DND-41 (cell line): ENCODE results near the gene MRFAP1.

Experiments used
- CTCF ChIP-seq: IDR thresholded peaks from 2 replicates; pipeline ENCODE4 v1.5.1; 2012; ENCODE audit warnings: borderline replicate concordance, low read length, moderate library complexity, mild to moderate bottlenecking; ENCODE audit not compliant: poor library complexity, severe bottlenecking; ENCODE audit errors: extremely low read depth
- EZH2 ChIP-seq: IDR thresholded peaks from 3 replicates; pipeline ENCODE4 v1.6.1; 2012; ENCODE audit warnings: borderline replicate concordance, low read depth, mild to moderate bottlenecking, moderate library complexity, low read length, inconsistent platforms; ENCODE audit not compliant: severe bottlenecking

DNA sequence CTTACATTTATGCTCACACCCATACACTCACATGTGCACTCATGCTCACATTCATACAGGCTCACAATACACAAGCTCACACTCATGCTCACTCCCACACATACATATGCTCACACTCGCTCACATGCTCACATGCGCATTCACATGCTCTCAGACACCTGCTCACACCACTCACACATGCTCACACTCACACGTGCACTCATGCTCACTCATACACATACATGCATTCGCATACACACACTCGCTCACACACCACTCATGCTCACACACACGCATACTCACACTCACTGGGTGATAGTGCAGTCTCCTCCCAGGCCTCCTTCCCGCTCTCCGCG, 24.8 kb downstream of the MRFAP1 start:
- TF ChIP-seq CTCF (no peak), EZH2 (no peak)
